ENCODE data around the gene NLRP1. TPM values are rescaled to one million over a fixed set of nuclear protein-coding genes. Genes with fewer than 3 reads are reported as not detected.

The NLRP1 gene
- total and polyA plus RNA-seq, 9 of the 15 experiments (the other 6 are each of a cell fraction or from before 2014, with no cell fraction given), result 4.0 to 69.4 (median 27.7) TPM

GRCh38 chr17:5608399-5609112, 24.2 kb upstream of the NLRP1 start:
- Histone ChIP-seq H3K27ac (ENCODE audit: extremely low read depth, low read depth, low read length) (no peak overlapping the region), H2AFZ (ENCODE audit: low read depth, low read length) (no peak overlapping the region), H3K36me3 (ENCODE audit: control insufficient read depth, insufficient read depth, low read length) (peaks cover 87% of the 10 kb centered on the region), H4K20me1 (replicated peaks; ENCODE audit: control insufficient read depth, insufficient read depth, low read length) (peaks cover 75% of the 10 kb centered on the region), H3K79me2 (ENCODE audit: control insufficient read depth, insufficient read depth, low read length) (peaks cover 91% of the 10 kb centered on the region), H3K9ac (ENCODE audit: insufficient read depth in 1 of 2, low read depth in 2 of 2, low read length in 2 of 2) (no peak overlapping the region), H3K27me3 (ENCODE audit: control insufficient read depth in 2 of 2, insufficient read depth in 2 of 2, low read length in 2 of 2) (no peaks in the 10 kb centered on the region), H3K9me3 (replicated peaks; ENCODE audit: control insufficient read depth, insufficient read depth, low read depth, low read length) (no peaks in the 10 kb centered on the region), H3K4me1 (replicated peaks in 1 of 2; ENCODE audit: control insufficient read depth in 2 of 2, insufficient read depth in 2 of 2, low read length in 2 of 2) (no peaks in the 10 kb centered on the region), H3K4me2 (ENCODE audit: insufficient read depth, low read length) (no peak overlapping the region), H3K4me3 (no peak overlapping the region), H3K9me1 (ENCODE audit: control insufficient read depth, insufficient read depth, low read length) (no peaks in the 10 kb centered on the region)
- intact Hi-C loops (cut with micrococcal nuclease) (no loop called here), in situ Hi-C loops (cut with MboI) (no loop called here)
- POLR2A ChIA-PET, result interaction anchor here (0.7 to 1.8 kb wide), 4 partner anchors 11 to 1504 kb away, joined by 3 to 7 read pairs (median 4); no protein-coding TSS in a partner anchor
- DNase-seq (ENCODE audit: extremely low read depth in 1 of 4, low spot score in 3 of 4) (no peak), FAIRE-seq (no peak), ATAC-seq (no peak)
- CTCF ChIA-PET (ENCODE audit: low intra/inter-chr PET ratio), result no interaction called here
- TF ChIP-seq MYBL2 (IDR thresholded peaks at IDR 0.05; ENCODE audit: low read depth), result no peak
- TF ChIP-seq MYBL2 (CRISPR knock-in tag; IDR thresholded peaks at IDR 0.05; ENCODE audit: borderline replicate concordance), result no peak
- TF ChIP-seq MCM7 (IDR thresholded peaks at IDR 0.05), result no peak
- no peak for TF ChIP-seq SRSF1 (IDR thresholded peaks at IDR 0.05; ENCODE audit: low read depth, low read length)
- TF ChIP-seq ZFPM2 (CRISPR knock-in tag; IDR thresholded peaks at IDR 0.05), result no peak
- TF ChIP-seq CBX3 (IDR thresholded peaks at IDR 0.05; ENCODE audit: borderline replicate concordance in 1 of 2, low read length in 2 of 2), result no peak
- TF ChIP-seq SNRNP70 (optimal IDR thresholded peaks at IDR 0.05; ENCODE audit: low read depth, low read length), result no peak
- TF ChIP-seq OTX1 (CRISPR knock-in tag; IDR thresholded peaks at IDR 0.05), result no peak
- no peak for TF ChIP-seq TSC22D4 (tag; IDR thresholded peaks at IDR 0.05)
- no peak for TF ChIP-seq HDAC6 (IDR thresholded peaks at IDR 0.05; ENCODE audit: low read depth, low read length)
- TF ChIP-seq GABPB2 (CRISPR knock-in tag; conservative IDR thresholded peaks at IDR 0.05), result no peak
- no peak for TF ChIP-seq ELF1 (tag; IDR thresholded peaks at IDR 0.05)
- TF ChIP-seq ARHGAP35 (IDR thresholded peaks at IDR 0.05; ENCODE audit: partially characterized antibody), result no peak
- no peak for TF ChIP-seq MTA1 (IDR thresholded peaks at IDR 0.05; ENCODE audit: borderline replicate concordance)
- TF ChIP-seq MYNN (IDR thresholded peaks at IDR 0.05), result no peak
- TF ChIP-seq MYNN (CRISPR knock-in tag; IDR thresholded peaks at IDR 0.05), result no peak
- TF ChIP-seq XRCC3 (IDR thresholded peaks at IDR 0.05), result no peak
- TF ChIP-seq PRDM10 (IDR thresholded peaks at IDR 0.05; ENCODE audit: partially characterized antibody), result no peak
- no TSS peak for BruUV-seq (replicated peaks)
- 81% methylated on average over 7 of the region's 12 CpGs for WGBS (ENCODE audit: insufficient coverage, low coverage, missing lambda C conversion rate)

Measured in K562 (cell line).